GM10248 (cell line): ENCODE data around the gene ARVCF.
A peak's percentile ranks its signal among the peaks of the same experiment; 100 is the strongest.

Experiments used
- CTCF ChIA-PET: fragments of 300-600 bp; sonication (Branson Sonifier 250); formaldehyde crosslinking; extraction: SDS; loops from one replicate; lab custom pipeline; 2021; ENCODE audit warnings: antibody characterized with exemption; lab: Yijun Ruan, JAX
- POLR2A ChIA-PET: fragments of 350-650 bp; sonication (Branson Sonifier 250); formaldehyde crosslinking; extraction: SDS; loops from one replicate; lab custom pipeline; 2020; ENCODE audit warnings: antibody characterized with exemption; lab: Yijun Ruan, JAX
- DNase-seq: peaks from one replicate; pipeline ENCODE4 v3.0.0; 2012; ENCODE audit errors: extremely low spot score
- TF ChIP-seq, protein P1 (sequence below): IDR thresholded peaks from 2 replicates; pipeline ENCODE4 v1.5.1; 2012; ENCODE audit warnings: mild to moderate bottlenecking, low read depth; ENCODE audit errors: extremely low read depth, missing control alignments, control extremely low read depth

The ARVCF gene

GRCh38 chr22:19988331-19988808 lies 28.3 kb downstream of the ARVCF start:
- ChIA-PET POLR2A (no interaction called here), CTCF (interaction anchor here (1.7 kb wide), 1 partner anchor 41 kb away, joined by 4 read pairs; no protein-coding TSS in a partner anchor)
- no peak for DNase-seq
- TF ChIP-seq, protein P1, sequence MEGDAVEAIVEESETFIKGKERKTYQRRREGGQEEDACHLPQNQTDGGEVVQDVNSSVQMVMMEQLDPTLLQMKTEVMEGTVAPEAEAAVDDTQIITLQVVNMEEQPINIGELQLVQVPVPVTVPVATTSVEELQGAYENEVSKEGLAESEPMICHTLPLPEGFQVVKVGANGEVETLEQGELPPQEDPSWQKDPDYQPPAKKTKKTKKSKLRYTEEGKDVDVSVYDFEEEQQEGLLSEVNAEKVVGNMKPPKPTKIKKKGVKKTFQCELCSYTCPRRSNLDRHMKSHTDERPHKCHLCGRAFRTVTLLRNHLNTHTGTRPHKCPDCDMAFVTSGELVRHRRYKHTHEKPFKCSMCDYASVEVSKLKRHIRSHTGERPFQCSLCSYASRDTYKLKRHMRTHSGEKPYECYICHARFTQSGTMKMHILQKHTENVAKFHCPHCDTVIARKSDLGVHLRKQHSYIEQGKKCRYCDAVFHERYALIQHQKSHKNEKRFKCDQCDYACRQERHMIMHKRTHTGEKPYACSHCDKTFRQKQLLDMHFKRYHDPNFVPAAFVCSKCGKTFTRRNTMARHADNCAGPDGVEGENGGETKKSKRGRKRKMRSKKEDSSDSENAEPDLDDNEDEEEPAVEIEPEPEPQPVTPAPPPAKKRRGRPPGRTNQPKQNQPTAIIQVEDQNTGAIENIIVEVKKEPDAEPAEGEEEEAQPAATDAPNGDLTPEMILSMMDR: no peak

- POLR2A ChIA-PET: no interaction called here
- TF ChIP-seq, protein P1: no peak
- CTCF ChIA-PET: interaction anchor here (1.6 to 1.7 kb wide), 2 partner anchors 17 to 40 kb away, joined by 4 to 5 read pairs; no protein-coding TSS in a partner anchor
- no peak for DNase-seq
Measured at GRCh38 chr22:19987394-19988306, 29.0 kb downstream of the ARVCF start.

DNA sequence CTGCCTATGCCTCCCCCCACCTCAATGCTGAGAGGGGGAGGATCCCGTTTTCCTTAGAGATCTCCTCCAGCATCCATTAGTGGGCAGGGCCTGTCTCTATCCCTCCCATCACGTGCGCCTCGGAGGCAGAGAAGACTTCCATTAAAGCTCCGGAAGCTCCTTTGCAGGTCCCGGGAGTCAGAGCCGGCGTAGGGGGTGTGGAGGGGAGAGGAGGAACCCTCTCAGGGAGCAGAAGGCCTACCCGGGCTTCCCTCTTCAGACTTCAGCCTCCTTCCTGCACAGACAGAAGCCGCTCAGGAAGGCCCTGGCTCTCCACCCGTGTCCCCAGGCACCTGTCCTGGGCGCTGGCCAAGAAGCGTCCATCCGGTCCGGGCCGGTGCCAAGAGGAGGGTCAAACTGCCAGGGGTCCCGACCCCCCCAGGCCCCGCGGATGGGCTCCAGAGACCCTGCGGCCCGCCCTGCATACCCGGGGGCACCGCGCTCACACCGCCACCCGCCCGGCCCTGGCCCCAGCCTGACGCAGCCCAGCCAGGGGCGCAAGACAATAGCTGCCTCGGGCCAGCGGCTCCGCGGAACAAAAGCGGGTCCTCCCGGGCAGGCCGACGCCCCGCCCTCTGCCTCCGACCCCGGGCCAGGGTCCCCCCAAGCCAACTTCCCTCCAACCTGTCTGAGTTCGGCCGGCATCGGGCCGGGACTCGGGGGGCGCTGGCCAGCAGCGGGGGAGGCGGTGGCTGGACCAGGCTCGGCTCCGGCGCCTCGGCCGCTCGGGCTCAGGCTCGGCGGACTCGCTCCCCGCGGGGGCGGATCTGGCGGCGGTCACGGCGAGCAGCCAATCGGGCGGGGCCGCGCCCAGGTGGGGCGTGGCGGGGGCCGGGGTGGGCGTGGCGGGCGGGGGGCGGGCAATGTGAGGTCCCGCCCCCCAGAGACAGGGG lies 29.9 kb downstream of the ARVCF start:
- CTCF ChIA-PET: interaction anchor here (1.6 kb wide), 1 partner anchor 16 kb away, joined by 5 read pairs; no protein-coding TSS in a partner anchor
- DNase-seq: peak; percentile 96
- POLR2A ChIA-PET: interaction anchor here (0.6 kb wide), 1 partner anchor 273 kb away, joined by 4 read pairs; no protein-coding TSS in a partner anchor
- TF ChIP-seq, protein P1: no peak

GRCh38 chr22:19986011-19986409 lies 30.6 kb downstream of the ARVCF start:
- no peak for DNase-seq
- POLR2A ChIA-PET: no interaction called here
- TF ChIP-seq, protein P1: no peak
- CTCF ChIA-PET: interaction anchor here (1.6 kb wide), 1 partner anchor 16 kb away, joined by 5 read pairs; no protein-coding TSS in a partner anchor

DNA sequence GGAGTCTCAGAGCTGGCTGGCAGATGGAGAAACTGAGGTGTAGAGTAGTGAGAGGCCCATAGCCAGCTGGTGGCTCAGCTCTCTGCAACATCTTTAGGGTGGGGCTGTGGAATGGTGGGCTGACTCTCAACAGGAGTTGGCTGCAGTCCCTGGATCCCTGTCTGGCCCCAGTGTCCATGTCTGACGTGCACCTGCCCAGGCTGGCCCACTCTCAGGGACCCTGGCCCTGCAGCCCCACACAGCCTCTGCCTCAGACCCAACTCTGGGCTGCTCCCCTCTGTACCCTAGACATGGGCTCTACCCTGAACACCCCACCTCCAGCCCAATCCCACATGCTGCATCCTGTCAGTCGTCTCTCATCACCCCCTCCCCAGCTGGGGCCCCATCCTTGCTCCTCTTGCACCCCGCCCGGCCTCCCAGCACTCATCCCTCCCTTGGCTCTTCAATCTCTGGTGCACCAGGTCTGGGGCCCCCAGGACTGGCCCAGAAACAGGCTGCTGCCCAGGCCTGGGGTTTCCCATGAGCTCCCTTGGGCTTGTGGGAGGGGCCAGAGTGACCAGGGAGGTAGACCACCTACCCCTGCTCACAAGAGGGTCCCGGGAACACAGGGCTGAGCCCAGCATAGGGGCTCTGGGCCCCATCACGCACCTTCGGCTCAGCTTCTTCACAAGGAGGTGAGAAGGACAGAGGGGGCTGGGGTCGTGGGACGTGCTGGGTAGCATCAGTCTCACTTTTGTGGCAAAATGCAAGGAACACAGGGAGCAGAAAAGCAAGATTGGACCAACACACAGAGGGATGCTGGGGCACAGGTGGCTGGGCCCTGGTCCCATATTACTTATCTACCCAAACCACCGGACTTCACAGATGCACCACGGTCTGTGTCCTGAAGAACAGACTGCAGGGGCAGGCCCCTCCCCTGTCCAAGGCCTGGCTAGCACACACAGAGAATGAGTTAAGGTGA lies 31.5 kb downstream of the ARVCF start:
- POLR2A ChIA-PET: no interaction called here

More for the DNA sequence above, 31.5 kb downstream of the ARVCF start:
- CTCF ChIA-PET: interaction anchor here (1.1 to 2.2 kb wide), 5 partner anchors 11 to 41 kb away, joined by 3 to 10 read pairs (median 4); no protein-coding TSS in a partner anchor
- TF ChIP-seq, protein P1: no peak
- DNase-seq: no peak
